Renal pelvis (tissue), 4 donors: ENCODE measurements around the gene MKI67. TPM values are rescaled to one million over a fixed set of nuclear protein-coding genes. Genes with fewer than 3 reads are reported as not detected.

ENCODE experiments used
- DNase-seq: peaks from one replicate; pipeline ENCODE4 v3.0.0-alpha.2; 2013
- polyA plus RNA-seq, 3 donors: library from polyadenylated mRNA; unstranded; fragments of 120-200 nt; gene quantifications; one replicate each; pipeline ENCODE4 v1.2.1, GENCODE V29; 2013; ENCODE audit not compliant: insufficient read length in 3 of 3

MKI67 gene
- polyA plus RNA-seq, 3 donors, result 52.7 to 65.8 (median 60.7) TPM

DNA sequence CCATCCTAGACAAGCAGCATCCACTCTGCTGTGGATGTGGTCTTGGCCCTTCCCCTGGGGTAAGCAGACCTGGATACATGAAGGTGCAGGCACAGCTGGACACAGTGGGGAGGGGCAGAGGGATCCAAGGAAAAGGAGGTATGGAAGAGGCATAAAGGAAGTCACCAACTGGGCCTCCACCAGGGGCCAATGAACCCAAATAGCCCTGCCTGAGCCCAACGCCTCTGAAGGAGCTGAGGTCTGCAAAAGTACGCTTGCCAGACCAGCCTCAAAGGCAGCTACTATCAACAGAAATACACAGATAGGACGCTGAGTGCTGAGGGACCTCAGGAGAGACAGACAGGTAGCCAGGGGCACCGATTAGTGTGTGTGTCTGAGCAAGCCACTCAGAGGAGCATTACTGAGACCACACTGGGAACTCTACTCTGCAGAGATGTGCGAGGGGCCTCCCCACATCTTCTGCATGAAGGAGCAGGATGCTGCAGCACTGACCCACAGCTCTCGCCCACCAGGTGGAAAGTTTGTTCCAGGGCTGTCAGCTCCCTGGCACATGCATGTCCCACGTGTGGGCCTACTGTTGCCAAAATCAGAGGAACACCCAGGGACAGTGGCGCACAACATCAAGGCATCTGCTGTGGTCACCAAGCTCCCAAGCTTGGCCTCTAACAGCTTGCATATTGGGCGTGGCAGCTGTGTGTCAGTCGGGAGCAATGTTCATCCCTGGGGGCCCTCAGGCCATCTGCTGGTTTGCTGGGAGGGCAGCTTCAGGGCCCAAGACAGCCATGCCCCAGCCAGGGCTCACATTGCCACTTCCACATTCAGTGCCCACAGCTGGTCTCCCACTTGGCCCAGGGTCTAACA is 40.0 kb downstream of the MKI67 start:
- DNase-seq, result no peak

DNA sequence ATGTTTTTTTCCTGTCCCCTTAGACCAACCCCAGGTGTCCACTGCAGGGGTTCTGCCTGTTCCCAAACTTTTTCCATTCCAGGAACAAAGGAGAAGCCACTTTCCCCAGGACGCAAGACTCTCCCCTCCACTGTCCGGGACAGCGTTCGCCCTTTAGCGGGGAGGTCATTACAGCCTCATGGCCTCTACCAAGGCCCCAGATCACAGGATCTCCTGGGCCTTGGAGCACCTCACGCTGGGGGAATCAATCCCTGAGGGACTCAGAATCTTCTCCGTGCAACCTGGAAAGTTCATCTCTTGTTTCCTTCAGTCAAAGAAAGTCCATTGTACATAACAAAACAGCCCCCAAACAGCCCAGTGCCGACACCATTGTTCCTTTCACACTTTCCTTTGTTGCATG is 41.2 kb downstream of the MKI67 start:
- DNase-seq, result no peak

DNA sequence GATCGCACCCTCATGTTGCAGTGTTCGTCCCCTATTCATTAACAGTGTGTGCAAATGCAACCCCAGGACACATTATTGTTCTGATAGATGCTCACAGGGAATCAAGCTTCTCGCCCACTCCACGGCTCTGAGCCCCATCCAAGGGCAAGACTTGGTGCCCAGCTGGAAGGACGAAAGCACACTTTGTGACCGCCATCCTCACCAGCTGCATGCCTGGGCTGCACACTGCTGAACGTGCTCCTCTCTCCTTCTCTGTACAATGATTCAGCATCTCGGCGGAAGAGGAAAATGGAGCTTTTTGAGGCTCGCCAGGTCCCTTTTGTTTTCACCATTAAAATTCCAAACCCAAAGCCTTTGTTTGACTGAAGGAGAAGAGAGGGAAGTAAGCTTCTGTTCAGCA is 41.9 kb downstream of the MKI67 start:
- no peak for DNase-seq

DNA sequence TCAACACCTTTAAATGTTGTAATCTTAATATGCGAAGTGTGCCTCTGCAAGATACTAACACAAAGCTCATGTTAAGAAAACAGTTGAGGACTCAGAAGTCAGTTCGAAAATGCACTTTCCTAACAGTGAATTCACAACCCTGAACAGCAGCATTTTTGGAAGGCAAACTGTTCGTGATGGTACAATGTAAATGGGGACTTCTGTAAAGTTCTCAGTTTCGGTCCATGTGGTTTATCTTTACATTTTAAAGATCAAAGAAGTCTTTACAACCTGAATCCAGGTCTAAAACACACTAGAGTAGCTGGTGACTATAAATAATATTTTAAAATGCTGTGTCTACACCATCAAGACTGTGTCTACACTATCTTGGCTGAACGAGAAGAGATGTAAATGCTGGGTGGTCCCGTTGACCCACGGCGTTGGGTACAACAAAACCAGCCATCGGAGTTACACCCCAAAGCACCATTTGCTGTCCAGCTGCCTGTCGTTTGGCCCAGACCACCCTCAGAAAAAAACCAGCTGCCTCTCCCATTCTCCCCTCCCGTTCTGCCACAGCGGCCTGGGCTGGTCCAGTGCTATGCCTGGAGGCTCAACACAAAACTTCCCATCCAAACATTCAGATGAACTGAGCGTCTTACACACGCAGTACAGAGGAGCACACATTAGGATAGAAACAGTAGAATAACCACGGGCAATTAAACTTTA is 42.9 kb downstream of the MKI67 start:
- no peak for DNase-seq

DNA sequence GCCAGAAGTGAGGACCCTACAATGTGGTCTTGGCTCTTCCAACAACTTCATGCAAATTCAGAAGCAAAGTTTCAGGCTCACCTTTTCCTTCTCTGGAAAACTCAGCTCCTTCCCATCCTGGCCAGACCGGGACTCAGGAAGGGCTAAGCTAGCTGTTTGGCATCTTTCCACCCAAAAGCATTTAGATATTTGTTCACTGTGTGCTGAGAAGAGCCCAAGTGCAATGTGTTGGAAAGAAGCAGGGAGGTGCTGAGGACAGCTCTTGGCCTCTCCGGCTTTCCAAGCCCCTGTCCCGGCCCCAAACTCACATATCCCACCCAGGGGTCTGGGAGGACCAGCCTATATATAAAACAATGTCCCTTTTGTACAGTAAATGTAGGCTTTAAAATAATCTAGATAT is 44.5 kb downstream of the MKI67 start:
- DNase-seq, result no peak

DNA sequence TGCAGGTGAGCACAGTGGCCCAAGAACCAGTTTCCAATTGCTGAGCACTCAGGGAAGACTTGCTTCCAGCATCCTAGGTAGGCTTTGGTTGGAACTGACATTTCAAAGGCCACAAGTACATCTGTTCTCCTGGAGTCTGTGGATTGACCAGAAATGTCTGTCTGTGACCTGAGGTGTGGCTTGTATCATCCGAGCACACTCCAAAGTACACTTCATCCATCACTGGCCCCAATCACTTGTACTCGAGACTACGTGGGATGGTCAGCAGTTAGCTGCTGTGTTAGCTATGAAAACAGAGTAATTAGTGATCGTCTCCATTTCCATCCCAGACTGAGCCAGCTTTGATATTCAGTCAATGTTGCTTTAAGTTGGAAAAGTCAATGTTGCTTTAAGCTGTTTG is 45.0 kb downstream of the MKI67 start:
- DNase-seq, result no peak

GRCh38 chr10:128080641-128081040 is 45.6 kb downstream of the MKI67 start:
- no peak for DNase-seq

DNA sequence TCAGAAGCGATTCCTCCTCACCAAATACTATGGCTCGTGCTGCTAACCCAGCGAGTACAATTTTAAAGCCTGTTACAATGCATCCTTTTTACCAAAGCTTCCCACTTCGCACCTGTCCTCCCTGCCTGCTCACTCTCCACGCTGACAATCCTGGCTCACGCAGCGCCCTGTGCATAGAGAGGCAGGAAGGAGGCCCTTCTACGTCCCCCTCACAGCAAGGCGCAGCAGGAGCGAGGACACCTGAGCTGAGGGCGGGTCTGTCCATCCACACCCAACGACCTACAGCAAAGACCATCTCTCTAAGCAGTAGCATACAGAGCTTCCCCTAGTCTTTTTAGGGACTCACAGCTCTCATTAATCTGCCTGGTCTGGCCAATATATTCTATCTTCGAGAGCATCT is 46.0 kb downstream of the MKI67 start:
- DNase-seq, result no peak

GRCh38 chr10:128078136-128078969 is 47.9 kb downstream of the MKI67 start:
- no peak for DNase-seq

DNA sequence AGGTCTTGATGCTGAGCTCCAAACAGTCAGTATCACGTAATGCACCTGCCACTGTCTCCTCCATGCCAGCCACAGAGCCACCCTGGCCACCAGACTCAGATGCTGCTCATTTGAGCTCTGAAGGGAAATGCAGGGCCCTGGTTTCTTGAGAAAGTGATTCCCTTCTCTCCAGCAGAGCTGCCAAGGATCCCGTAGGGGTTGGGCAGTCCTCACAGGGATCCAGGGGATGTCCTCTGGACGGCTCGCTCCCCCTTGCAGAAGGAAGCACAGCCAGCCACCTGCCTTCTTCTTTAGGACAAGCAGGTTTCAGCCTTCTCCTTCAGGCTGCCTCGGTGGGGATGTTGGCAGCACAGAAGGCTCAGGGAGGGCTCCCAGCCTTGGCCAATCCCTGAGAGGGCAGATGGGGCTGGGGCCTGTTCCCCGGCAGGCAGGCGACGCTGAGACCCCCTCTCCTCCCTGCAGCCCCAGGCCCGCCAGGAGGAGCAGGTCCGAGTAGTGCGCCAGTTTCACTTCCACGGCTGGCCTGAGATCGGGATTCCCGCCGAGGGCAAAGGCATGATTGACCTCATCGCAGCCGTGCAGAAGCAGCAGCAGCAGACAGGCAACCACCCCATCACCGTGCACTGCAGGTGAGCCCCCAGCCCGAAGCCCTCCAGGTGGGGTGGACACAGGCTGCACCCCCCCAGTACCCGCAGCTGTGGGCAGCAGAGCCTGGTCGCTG is 48.9 kb downstream of the MKI67 start:
- DNase-seq, result no peak

DNA sequence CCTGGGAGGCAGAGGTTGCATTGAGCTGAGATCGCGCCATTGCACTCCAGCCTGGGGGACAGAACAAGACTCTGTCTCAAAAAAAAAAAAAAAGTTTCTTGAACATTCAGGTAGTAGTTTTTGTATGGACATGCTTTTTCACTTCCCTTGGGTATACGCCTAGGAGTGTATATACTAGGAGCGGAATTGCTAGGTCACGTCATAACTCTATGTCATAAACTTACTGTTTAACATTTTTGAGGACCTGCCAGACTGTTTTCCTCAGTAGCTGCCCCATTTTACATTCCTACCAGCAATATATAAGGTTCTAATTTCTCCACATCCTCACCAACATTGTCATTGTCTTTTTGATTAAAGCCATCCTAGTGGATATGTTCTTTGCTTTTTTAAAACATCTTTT is 51.6 kb downstream of the MKI67 start:
- no peak for DNase-seq

DNA sequence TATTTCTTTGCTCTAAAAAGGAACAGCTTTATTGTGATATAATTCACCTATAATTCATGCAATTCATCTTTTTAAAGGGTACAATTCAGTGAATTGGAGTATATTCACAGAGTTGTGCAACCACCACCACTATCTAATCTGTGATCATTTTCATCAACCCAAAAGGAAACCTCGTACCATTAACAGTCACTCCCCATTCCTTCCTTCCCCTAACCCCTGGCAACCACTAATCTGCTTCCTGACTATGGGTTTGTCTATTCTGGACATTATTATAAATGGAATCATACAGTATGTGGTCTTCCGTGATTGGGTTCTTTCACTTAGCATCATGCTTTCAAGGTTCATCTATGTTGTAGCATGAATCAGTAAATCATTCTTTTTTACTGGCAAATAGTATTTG is 52.3 kb downstream of the MKI67 start:
- DNase-seq, result no peak

DNA sequence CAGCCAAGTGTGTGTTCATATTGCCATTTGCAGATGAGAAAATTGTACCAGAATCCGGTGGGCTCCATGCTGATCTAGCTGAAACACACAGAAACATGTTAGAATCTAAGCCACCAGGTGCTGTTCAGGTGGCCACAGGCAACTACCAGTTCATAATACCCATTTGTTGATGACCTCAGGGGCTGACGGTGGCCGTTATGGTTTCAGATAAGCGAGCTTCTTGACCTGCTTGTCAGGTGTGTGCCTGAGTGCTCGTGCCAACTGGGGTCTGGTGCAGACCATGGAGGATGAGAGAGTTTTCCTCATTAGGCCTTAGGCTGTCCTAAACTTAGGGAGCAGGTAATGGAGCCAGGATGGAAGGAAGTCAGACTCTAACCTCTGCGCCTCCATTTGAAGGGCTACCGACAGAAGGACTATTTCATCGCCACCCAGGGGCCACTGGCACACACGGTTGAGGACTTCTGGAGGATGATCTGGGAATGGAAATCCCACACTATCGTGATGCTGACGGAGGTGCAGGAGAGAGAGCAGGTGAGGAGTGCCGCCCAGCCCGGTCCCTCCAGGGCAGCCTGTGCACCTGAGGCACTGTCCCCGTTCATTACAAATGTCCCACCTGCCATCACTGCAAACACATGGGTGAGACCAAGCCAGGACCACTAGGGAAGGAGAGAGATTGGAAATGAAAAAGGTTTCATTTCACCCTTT is 53.1 kb downstream of the MKI67 start:
- no peak for DNase-seq

GRCh38 chr10:128072046-128072445 is 54.2 kb downstream of the MKI67 start:
- DNase-seq, result no peak

DNA sequence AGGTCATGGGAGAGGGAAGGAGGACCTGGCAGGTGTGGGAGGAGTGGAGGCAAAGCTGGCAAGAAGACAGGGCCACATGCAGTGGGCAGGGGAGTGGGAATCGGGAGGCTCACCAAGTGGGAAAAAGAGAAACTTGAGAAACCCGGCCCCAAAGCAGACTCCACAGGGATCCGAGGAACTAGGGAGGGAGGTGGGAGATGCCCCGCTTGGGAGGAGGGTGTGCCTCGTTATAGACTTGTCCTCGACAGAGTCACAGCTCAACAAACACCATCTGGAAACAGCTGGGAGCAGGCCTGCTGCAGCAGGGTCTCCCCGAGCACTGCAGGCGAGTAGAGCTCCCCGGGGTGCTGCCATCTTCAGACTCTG is 54.8 kb downstream of the MKI67 start:
- DNase-seq, result no peak

DNA sequence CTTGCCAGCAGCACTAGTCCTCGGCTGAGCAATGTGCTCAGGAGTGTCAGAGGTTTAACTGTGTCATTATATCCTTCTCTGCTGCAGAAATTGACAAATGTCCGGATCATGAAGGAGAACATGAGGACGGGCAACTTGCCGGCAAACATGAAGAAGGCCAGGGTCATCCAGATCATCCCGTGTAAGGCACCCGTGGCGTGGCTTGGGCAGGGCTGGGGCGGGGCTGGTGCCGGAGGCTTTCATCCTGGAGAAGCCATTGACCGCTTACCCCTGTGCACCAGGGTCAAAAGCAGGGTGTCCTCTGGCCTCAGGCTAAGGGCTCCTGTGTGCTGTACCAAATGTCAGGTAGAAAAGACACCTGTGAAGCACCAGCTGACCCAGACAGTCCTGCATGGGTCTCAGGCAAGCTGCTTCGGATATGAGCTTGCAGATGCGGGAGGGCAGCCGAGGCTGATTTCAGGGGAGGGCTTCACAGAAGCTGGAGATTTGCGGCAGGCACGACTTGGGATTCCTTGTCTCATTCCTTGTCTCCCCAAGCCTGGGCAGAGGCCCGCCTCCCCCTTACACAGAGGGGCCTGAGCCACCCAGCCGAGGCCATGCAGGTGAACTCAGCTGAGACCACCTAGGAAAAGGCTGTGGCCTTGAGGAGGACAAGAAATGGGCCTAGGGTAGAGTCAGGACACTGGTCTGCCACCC is 55.4 kb downstream of the MKI67 start:
- DNase-seq, result no peak

DNA sequence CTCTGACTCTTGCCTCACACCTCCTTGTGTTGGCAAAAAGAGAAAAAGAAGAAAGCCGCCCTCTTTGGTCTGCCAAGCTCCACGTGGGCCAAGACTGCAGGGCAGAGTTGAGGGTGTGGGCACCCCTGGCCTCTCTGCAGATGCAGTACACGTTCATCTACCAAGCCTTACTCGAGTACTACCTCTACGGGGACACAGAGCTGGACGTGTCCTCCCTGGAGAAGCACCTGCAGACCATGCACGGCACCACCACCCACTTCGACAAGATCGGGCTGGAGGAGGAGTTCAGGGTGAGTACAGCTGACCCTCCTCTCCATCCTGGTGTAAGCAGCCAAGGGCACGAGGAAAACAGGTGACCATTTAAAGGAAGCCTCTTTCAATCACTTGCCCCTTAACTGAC is 56.1 kb downstream of the MKI67 start:
- no peak for DNase-seq

DNA sequence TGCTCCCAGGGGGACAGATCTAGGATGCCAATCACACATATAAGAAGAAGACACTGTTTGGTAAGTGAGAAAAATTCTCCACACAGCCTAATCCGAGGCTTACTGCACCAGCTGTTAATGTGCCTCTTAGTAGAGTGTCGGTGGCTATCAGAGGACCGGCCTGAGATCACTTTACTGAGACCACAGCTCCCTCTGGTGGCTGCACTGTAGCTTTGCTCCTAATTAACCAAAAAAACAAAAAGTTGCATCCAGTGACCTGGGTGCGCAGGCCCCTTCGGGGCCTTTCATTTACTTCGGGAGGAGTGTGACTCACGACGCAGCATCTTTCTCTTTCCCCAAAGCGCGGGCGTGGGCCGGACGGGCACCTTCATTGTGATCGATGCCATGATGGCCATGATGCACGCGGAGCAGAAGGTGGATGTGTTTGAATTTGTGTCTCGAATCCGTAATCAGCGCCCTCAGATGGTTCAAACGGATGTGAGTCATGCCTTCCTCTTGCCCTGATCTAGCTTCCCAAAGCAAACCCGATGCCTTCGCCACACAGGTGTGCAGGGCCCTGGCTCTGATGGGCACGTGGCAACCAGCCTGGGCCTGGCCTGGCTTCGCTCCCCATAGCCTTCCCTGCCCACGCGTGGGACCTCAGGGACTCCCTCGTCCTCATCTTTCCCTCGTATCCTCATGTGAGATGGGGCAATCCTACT is 56.7 kb downstream of the MKI67 start:
- peak; percentile 68 for DNase-seq

DNA sequence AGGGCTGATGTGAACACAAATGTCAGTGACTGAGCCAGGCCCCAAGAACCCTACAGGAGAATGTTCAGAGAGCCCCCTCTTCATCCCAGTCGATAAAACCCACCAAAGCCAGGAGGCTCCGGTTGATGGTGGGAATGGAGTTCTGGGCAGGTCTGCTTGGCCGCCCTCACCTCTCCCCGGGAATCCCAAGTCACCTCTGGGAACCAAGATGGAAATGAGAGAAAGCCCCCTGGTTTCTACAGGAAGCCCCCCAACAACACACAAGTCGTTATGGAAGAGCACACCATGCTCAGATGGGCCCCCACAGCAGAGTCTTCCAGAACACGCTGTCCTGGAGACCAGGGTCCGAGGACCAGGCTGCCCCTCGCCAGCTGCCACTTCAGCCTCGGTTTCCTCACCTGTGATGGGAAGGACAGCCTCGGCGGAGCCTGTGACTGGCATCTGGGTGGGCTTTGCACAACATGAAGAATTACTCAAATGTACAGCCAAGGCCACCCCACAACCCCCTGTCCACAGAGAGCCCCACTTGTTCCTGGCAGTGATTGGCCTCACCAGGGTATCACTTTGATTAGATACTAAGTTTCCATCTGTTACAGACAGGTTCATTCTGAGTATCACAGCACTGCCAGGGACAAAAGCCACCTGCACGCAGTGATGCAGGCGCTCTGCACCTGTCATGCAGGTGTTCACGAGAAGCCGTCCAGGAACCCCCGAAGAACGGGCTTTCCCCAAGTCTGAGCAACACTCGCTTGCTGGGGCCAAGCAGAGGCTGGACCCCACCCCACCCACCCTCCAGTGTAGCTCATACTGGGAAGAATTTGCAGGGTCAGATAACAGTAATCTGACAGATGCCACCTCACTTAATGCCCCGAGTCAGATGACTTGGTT is 57.6 kb downstream of the MKI67 start:
- DNase-seq, result no peak
